ENCODE measurements around the gene CHMP3.
"Not testable (repeated sequence)": the region's sequence is repeated elsewhere in the genome, so short reads cannot be mapped to it uniquely, and the experiment has no call there.

CHMP3 gene

DNA sequence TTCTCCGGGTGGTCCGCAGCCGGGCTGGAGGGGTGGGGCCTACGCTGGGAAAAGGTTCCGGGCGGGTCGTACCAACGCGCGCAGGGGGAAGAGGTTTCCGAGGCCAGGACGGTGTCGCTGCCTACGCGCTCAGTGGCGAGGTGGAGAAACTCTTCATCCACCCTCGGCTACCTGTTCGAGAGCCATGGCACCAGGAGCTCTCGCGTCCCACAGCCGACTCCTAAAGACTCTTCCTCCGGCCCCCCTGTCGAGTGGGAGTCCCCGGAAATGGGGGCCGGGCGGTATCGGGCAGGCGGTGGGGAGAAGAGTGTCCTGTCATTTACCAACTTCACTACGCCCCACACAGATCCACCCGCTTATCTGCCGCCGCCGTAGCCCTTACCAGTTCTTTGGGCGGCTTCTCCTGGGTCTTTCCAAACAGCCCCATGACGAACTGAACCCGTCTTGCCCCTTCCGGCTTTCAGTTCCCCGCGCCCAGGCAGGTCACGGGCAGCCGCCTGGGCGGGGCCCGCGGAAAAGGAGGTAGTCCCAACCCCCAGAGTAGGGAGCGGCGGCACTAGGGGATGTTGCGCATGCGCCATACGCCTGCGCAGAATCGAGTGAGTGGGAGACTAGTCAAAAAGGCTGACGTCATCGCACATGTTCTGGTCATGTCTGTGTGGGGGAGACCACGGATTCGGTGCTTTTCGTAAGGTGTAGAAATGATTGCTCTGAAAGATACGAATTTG is at the start of gene CHMP3:
CHMP3 (minus strand) TSS at position 522 of the 728 bp plus-strand sequence; CDS start at position 427, 95 bp downstream.
- DNase-seq (ENCODE audit: low spot score): peak; percentile 96

DNA sequence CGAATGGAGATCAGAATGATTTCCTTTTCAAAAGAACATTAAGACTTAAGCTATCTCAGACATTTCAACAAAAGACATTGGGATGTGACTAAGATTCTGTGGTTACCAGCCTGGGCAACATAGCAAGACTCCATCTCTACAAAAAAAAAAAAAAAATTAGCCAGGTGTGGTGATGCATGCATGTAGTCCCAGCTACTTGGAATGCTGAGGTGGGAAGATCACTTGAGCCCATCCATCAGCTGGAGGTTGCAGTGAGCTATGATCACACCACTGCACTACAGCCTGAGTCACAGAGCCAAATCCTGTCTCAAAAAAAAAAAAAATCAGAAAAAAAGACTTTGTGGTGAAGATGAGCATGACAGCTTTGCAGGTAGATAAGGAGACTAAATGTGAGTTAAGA is 47.6 kb upstream of the CHMP3 start:
- DNase-seq (ENCODE audit: low spot score): no peak

DNA sequence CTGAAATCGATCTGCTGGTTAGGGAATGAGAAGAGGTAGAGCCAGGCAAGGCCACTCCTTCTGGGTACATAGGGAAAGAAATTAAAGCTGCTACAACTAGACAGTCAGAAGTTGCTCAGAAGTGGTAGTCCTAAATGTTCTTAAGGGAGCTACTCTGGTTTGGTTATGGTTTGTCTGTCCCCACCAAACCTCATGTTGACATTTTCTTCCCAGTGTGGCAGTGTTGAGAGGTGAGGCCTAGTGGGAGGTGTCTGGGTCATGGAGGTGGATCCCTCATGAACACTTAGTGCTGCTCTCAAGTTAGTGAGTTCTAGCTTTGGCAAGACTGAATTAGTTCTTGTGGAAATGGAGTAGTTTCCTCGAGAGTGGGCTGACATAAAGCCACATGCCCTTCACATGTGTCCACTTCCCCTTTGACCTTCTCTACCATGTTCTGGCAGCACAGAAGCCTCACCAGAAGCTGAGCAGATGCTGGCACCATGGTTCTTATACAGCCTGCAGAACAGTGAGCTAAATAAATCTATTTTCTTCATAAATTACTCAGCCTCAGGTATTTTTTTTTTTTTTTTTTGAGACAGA is 45.7 kb upstream of the CHMP3 start:
- no peak for DNase-seq (ENCODE audit: low spot score)

DNA sequence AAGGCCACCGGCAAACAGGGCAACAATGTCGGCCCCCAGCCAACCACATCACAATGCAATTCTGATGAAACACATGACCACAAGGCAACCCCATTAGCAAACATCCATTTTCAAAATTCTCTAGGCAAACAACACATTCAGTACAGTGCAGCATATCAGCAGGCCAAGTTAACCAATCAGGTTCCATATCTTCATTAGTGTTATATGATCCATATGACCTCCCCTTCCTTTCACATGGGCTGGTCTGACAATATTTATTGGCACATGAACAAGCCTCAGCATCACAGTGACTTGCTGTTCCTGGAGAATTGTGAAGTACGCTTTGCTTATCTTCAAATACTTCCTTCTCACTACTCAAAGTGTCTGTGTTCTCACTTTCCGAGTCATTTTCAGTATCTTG is 40.7 kb upstream of the CHMP3 start:
- DNase-seq (ENCODE audit: low spot score): no peak

DNA sequence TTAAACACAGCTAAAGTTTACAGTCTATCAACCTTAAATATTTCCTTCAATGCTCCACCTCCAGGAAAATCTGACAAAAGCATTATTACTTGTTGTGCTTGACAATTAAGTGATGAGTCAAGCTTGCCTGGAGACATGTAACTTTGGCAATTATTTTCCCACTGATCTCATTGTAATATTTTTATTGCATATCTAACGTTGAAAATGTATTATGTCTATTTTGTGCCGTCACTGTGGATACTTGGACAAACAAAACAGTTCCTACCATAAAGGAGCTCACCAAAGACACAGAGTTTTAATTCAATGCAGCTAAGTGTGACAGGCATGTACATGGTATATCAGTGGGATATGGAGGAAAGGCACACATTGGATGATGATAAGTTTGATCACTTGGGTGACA is 35.7 kb upstream of the CHMP3 start:
- DNase-seq (ENCODE audit: low spot score): no peak

DNA sequence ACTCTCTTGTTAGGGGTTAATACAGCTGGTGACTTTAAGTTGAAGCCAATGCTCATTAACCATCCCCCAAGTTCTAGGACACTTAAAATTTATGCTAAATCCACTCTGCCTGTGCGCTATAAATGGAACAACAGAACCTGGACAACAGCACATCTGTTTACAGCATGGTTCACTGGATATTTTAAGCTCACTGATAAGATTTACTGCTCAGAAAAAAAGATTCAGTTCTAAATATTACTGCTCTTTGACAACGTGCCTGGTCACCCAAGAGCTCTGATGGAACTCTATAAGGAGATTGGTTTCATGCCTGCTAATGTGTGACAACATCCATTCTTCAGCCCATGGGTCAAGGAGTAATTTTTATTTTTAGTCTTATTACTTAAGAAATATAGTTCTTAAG is 32.9 kb upstream of the CHMP3 start:
- DNase-seq (ENCODE audit: low spot score): no peak

DNA sequence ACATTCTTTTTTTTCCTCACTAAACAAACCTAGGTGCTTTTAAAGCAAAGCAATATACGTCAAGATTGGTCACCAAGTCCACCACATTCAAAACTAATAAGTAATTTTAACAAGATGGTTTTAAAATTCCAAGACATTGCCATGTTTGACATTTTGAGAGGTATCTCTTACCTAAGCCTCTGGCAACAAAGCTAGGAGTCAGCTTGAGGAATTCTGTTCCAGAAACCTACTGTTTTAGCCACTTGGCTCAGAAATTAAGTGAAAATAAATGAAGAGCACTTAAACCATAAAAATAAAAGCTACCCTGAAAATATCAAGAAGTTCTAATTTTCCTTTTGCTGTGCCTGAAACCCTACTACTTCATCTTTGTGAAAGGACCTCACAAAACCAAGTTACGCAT is 30.0 kb upstream of the CHMP3 start:
- no peak for DNase-seq (ENCODE audit: low spot score)

DNA sequence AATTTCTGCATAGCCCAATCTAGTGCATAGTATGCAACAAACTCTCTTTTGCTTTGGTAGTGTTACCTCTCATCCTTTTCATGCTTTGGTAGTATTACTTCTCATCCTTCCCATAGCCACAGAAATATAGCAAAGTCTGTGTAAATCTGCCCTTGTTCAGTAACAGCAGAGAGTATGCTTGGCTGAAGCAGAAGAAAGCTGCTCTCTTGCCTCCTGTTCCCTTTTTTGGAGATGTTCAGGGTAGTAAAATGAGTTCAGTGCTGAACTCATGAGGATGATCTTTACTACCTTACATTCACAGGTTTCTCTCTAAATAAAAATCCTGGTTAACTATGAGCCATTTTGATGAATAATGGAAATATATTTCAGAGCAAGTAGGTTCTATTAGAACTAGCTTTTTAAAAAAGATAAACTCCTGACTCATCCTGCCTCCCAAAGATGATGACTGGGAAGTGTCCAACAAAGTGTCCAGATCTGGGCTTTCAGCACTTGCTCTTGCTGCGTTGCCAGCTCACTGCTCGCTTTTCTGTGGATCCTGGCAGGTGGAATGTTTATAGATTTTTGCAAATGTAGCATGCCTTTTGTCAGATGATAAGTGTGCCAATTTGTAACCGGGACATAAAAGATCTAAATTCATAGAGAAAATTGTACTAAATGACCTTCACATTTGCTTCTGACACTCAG is 29.4 kb upstream of the CHMP3 start:
- no peak for DNase-seq (ENCODE audit: low spot score)

DNA sequence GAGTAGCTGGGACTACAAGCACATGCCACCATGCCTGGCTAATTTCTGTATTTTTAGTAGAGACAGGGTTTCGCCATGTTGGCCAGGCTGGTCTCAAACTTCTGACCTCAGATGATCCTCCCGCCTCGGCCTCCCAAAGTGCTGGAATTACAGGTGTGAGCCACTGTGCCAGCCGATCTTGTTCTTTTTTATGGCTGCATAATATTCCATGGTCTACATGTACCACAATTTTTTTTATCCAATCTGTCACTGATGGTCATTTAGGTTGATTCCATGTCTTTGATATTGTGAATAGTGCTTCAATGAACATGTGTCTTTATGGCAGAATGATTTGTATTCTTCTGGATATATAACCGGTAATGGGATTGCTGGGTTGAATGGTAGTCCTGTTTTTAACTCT is 26.5 kb upstream of the CHMP3 start:
- not testable (repeated sequence) for DNase-seq (ENCODE audit: low spot score)

DNA sequence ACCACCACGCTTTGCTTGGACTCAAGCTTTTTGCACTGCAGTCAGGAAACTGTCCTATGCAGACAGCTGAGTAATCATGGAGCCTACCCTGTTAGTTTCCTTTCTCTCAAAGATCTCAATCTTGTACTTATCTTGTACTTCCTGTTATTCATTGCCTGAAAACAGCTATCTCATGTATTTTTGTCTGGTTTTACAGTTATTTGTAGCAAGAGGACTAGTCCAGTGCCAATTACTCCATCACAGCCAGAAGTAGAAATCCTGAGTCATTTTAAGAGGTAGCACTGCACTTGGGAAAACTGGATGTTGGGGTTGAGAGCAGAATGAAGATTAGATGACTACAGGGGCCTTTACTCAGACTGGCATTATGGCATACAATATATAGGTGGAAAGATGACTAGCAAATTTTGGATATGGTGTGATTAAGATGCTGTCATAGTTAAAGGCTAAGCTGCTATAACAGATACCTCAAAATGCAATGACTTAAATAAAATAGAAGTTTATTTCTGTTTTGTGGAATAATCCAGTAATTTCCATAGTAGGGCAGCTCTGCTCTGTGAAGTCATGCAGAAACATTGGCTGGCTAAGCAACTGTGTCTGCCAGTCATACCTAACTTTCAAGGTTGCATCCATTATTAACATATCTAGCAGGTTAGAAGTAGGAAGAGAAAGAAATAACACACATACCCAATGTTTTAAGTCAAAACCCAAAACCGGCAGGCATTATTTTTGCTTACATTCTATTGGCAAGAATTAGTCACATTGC is 21.1 kb upstream of the CHMP3 start:
- DNase-seq (ENCODE audit: low spot score): peak; percentile 49

DNA sequence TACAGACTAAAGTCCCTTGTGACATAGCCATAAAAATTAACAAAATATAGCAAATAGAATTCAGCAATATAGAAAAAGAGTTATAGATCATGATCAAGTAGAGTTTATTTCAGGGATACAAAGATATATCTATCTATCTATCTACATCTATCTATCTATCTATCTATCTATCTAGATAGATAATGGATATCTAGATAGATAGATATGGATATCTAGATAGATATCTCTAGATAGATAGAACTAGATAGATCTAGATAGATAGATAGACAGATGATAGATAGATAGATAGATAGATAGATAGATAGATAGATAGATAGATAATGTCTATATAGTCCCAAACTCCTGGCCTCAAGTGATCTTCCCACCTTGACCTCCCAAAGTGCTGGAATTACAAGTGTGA is 17.3 kb upstream of the CHMP3 start:
- DNase-seq (ENCODE audit: low spot score): no peak

DNA sequence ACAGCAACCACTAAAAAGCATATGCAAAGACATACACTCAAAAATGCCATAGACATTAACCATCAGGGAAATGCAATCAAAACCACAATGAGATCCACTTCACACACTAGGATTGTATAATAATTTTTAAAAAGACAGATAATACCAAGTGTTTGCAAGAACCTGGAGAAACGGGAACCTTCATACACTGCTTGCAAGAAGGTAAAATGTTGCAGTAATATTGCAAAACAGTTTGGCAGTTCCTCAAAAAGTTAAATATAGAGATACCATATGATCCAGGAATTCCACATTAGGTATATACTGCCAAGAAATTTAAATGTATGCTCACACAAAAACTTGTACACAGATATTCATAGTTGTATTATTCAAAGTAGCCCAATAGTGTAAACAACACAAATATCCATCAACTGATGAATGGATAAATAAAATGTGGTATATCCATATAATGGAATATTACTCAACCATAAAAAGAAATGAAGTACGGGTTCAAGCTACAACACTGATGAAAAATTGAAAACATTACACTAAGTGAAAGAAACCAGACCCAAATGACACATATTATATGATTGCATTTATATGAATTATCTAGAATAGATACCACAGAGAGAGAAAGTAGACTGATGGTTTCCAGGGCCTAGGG is 14.7 kb upstream of the CHMP3 start:
- no peak for DNase-seq (ENCODE audit: low spot score)

DNA sequence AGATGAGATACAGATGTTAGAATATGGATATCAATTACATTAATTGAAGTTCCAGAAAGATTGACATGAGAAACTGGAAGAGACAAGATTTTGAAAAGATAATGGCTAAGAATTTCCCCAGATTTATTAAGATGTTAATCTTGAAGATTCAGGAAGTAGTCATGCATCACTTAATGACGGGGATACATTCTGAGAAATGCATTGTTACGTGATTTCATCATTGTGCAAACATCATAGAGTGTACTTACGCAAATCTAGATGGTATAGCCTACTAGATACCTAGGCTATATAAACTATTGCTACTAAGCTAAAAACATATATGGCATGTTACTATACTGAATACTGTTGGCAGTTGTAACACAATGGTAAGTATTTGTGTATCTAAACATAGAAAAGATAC is 6.8 kb upstream of the CHMP3 start:
- DNase-seq (ENCODE audit: low spot score): no peak

DNA sequence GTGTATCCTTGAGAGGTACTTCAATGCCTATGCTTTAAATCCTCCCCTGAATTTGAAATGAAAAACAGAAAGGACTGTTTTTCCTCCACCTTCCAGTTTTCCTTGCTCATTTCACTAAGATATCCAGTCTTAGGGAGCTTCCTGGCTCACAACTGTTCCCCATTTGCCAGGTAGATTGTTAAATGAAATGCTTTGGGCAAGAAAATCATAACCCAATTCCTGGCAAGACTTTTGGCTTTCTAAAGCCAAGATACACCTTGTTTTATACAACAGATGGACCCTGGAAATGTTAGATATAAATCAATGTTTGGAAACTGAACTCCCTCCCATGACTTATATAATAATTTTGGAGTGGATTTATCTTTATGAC is 3.6 kb upstream of the CHMP3 start:
- DNase-seq (ENCODE audit: low spot score): no peak

DNA sequence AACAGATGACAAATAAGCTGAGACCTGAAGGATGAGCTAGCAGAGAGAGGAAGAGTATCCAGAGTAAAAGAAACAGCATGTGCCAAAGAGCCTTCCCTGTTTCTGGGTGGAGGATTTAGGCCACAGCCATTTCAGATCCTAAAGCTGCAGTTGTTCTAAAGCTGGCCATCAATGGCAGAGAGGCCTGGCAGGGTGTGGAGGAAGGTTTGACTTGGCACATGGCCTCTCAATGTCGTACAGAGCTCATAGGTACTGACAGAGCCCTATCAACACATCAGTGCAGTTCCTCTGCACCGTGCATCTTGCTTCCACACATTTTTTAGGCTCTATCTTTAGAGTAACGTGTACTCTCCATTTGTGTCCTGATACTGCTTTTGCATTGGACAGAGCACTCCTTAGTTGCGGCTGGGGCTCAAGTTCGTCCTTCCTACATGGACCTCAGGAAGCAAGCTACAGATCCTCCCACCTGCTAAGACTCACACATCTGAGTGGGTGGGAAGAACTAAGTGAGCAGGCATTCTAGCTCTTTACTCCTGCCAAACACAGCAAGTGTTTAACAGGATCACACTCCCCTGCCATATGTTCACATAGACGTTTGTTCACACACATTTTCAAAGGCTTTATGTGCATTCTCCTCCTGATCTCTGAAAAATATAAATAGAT is 3.0 kb upstream of the CHMP3 start:
- no peak for DNase-seq (ENCODE audit: low spot score)

DNA sequence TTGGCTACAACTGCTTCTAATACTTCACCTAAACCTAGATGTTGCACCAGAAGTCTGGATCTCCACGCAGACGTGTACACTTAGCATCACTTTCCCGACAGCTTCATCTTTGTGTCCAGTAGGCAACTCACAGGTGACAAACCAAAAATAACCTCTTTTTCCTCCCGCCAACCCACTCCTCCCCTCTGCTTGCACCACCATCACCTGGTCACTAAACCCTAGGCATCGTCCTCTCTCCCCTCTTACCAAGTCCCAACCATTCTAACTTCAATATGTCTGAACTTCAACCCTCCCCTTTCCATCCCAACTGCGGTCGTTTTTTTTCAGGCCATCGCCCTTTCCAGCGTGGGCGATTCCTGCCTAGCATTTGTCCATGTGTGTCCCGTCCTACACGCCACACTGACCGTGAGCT is 413 bp upstream of the CHMP3 start:
- DNase-seq (ENCODE audit: low spot score): no peak

DNA sequence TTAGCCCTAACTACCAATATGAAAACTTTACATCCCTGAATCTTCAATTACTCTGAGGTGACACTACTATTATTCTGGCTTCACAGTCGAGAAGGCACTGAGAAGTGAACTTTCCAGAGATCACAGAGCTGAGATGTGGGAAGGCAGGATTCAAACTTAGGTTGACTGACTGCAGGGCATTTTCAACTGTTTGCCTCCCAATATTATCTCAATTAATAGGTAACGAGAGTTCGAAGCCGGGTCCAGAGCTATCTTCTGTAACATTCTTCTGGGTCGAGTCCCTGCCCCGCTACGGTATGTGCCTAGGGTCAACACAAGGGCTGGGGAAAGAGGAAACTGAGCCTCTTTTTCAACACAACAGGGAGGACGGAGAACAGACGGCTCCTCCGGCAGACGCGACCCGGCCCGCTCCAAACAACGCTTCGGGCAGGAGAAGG is 740 bp downstream of the CHMP3 start:
- no peak for DNase-seq (ENCODE audit: low spot score)

DNA sequence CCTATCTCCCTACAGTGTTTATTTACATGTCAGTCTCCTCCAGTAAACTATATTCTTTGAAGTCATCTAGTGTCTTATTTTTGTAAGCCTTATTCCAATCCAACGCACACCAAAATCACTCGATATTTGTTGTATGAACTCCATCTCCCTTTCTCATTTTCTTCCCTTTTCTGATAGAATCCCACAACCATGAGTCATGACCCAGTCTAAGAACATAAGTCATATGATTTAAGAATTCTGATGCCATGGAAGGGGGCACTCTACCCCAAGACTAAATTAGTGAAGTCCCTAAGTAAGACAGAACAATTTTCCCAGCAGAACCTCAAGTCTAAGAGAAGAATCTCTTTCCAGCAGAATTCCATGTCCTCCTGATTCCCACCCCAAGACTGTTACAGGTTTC is 5.4 kb downstream of the CHMP3 start:
- no peak for DNase-seq (ENCODE audit: low spot score)

DNA sequence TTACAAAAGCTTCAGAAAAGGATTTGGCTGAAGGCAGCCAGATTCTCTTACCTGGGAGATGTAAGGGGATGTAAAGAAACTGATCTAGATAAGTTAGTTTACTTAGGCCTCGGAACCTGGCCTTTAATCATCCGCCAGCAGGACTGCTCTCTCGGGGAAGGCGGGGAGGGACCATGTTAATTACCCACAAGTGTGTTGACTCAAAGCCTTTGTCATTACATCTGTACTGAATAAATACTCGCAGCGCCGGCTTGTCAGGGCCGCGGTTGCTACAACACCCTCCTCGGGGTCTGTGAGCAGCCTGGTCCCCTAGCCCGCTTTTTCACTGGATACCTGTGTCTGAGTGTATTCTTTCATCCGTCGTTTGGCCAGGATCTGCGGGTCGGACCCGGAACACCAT is 6.7 kb downstream of the CHMP3 start:
- no peak for DNase-seq (ENCODE audit: low spot score)

DNA sequence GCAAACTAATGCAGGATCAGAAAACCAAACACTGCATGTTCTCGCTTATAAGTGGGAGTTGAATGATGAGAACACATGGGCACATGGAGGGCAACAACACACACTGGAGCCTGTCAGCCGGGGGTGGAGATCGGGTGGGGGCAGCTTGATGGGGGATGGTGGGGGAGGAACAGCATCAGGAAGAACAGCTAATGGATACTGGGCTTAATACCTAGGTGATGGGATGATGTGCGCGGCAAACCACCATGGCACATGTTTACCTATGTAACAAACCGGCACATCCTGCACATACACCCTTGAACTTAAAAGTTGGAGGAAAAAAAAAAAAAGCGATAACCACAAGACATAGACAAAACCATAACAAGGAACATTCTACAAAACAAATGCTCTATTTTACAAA is 10.4 kb downstream of the CHMP3 start:
- DNase-seq (ENCODE audit: low spot score): peak; percentile 32

DNA sequence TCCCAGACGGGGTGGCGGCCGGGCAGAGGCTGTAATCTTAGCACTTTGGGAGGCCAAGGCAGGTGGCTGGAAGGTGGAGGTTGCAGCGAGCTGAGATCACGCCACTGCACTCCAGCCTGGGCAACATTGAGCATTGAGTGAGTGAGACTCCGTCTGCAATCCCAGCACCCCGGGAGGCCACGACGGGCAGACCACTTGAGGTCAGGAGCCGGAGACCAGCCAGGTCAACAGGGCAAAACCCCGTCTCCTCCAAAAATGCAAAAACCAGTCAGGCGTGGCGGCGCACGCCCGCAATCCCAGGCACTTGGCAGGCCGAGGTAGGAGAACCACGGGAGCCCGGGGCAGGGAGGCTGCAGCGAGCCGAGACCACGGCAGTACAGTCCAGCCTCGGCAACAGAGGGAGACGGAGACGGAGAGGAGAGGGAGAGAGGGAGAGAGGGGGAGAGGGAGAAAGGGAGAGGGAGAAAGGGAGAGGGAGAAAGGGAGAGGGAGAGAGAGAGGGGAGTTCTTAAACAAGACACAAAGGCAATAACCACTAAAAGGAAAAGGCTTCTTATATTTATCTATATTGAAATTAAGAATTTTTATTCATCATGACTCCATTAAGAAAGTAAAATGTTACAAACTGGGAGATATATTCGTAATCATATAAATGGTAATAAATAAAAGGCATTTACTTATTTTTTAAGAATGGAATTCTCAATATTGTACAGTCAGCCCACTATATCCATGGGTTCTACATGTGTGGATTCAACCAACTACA is 13.1 kb downstream of the CHMP3 start:
- DNase-seq (ENCODE audit: low spot score): not testable (repeated sequence)
